Astrocyte of the cerebellum (primary cell): ENCODE data around the gene SLC9A9.

Source experiments
- DNase-seq: peaks from one replicate; pipeline ENCODE4 v3.0.0-alpha.2; 2011; ENCODE audit warnings: low read depth
- H3K4me3 ChIP-seq: 2 replicates; pipeline ENCODE4 v1.5.1; 2011; ENCODE audit warnings: mild to moderate bottlenecking, low read depth, low read length, moderate library complexity
- in situ Hi-C: cut with HindIII; loops from 2 replicates; pipeline ENCODE4 v1.10.0; 2017; ENCODE audit warnings: low sequenced_read_pairs
- TF ChIP-seq, protein P1 (sequence below): IDR thresholded peaks from 2 replicates; pipeline ENCODE4 v1.5.1; 2012; ENCODE audit warnings: low read length, low read depth, moderate library complexity, mild to moderate bottlenecking; ENCODE audit errors: missing control alignments

SLC9A9 gene

GRCh38 chr3:143535994-143536784 is 312.1 kb downstream of the SLC9A9 start:
- DNase-seq, result no peak
- H3K4me3 ChIP-seq, result no peak overlapping the region
- TF ChIP-seq, protein P1, sequence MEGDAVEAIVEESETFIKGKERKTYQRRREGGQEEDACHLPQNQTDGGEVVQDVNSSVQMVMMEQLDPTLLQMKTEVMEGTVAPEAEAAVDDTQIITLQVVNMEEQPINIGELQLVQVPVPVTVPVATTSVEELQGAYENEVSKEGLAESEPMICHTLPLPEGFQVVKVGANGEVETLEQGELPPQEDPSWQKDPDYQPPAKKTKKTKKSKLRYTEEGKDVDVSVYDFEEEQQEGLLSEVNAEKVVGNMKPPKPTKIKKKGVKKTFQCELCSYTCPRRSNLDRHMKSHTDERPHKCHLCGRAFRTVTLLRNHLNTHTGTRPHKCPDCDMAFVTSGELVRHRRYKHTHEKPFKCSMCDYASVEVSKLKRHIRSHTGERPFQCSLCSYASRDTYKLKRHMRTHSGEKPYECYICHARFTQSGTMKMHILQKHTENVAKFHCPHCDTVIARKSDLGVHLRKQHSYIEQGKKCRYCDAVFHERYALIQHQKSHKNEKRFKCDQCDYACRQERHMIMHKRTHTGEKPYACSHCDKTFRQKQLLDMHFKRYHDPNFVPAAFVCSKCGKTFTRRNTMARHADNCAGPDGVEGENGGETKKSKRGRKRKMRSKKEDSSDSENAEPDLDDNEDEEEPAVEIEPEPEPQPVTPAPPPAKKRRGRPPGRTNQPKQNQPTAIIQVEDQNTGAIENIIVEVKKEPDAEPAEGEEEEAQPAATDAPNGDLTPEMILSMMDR, result no peak
- in situ Hi-C loops, result no loop called here

GRCh38 chr3:143533391-143533790 is 314.9 kb downstream of the SLC9A9 start:
- in situ Hi-C loops, result no loop called here
- H3K4me3 ChIP-seq, result no peak overlapping the region
- no peak for DNase-seq
- TF ChIP-seq, protein P1, result no peak

DNA sequence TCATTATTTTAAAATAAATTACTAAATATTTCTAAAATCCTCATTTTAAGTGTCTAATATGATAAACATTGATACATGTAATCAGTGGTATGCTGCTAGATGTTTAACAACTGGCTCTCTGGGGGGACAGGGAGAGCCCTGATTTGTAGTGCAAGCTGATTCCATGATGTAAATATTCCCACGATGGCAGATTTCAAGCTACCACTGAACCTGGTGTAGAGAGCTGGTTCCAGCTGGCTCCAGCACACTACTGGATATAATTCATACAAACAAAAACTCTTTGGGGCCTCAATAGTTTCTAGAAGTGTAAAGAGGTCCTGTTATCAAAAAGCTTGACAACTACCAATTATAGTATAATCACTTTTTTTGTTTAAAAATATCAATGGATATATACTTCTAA is 316.2 kb downstream of the SLC9A9 start:
- DNase-seq, result no peak
- TF ChIP-seq, protein P1, result no peak
- in situ Hi-C loops, result no loop called here
- H3K4me3 ChIP-seq, result no peak overlapping the region

- H3K4me3 ChIP-seq, result no peak overlapping the region
- TF ChIP-seq, protein P1, result no peak
- in situ Hi-C loops, result no loop called here
- DNase-seq, result no peak
These were observed 317.2 kb downstream of the SLC9A9 start for GRCh38 chr3:143531101-143531500.

DNA sequence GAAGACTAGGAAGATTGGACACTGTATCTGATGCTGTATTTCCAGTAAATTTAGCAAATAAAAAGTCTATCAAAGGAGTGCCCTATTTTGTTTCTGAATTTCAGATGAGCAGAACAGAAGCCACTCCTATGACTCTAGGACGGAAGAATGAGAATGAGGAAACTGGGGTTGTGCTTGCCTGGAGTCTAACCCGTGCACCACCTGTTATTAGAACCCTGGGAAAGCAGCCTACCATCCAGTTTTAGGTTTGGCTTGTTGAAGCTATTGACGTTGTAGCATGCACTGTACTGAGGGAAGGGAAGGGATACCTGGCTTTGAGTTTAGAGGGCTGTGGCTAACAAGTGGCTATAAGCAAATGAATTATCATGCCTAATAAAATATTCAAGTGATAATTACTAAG is 318.5 kb downstream of the SLC9A9 start:
- in situ Hi-C loops, result no loop called here
- TF ChIP-seq, protein P1, result no peak
- no peak overlapping the region for H3K4me3 ChIP-seq
- DNase-seq, result no peak

GRCh38 chr3:143529018-143529478 is 319.2 kb downstream of the SLC9A9 start:
- TF ChIP-seq, protein P1, result no peak
- no peak for DNase-seq
- in situ Hi-C loops, result no loop called here
- H3K4me3 ChIP-seq, result no peak overlapping the region
